GM12865 (cell line): Measurements from ENCODE around the gene HELZ.

Source experiments
- DNase-seq: peaks from one replicate; pipeline ENCODE4 v3.0.0; 2010; ENCODE audit warnings: low read depth
- H3K4me3 ChIP-seq: 2 replicates; pipeline ENCODE4 v1.5.1; 2011; ENCODE audit warnings: mild to moderate bottlenecking, low read depth, low read length, control low read depth
- CTCF ChIP-seq: IDR thresholded peaks from 2 replicates; pipeline ENCODE4 v1.5.1; 2011; ENCODE audit warnings: low read length, control low read depth, low read depth, inconsistent platforms; ENCODE audit not compliant: insufficient read depth; ENCODE audit errors: missing control alignments

The HELZ gene

DNA sequence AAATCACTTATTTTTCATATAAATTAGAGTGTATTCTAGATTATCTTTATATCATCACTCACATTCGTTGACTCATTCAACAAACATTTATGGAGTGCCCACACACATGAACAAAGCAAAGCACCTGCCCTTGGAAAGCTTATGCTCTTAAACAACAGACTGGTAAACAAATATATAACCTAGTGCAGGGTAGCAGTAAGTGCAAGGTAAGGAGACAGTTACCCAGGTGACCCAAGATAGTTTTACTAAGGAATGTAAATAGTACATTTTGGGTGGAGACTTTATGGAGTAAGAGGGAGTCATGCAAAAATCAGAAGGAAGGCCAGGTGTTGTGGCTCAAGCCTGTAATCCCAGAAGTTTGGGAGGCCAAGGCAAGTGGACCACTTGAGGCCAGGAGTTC, 40.4 kb upstream of the HELZ start:
- TF ChIP-seq CTCF, result no peak
- DNase-seq, result no peak
- no peak overlapping the region for H3K4me3 ChIP-seq

DNA sequence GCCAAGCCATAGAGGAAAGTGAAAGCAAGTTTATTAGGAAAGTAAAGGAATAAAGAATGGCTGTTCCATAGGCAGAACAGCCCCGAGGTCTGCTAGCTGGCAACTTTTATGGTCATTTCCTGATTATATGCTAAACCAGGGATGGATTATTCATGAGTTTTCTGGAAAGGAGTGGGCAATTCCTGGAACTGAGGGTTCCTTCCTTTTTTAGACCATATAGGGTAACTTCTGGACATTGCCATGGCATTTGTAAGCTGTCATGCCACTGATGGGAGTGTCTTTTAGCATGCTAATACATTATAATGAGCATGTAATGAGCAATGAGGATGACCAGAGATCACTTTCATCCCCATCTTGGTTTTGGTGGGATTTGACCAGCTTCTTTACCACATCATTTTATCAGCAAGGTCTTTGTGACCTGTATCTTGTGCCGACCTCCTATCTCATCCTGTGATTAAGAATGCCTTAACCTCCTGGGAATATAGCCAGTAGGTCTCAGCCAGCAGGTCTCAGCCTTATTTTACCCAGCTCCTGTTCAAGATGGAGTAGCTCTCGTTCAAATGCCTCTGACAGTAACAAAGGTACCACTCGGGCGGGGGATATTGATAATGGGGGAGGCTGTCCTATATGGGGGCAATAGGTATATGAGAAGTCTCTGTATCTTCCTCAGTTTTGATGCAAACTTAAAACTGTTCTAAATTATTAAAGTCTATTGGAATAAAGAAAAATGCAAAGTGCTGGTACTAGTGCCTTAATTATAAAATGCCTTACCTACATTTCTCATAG, 38.9 kb upstream of the HELZ start:
- H3K4me3 ChIP-seq, result no peak overlapping the region
- DNase-seq, result no peak
- TF ChIP-seq CTCF, result no peak

DNA sequence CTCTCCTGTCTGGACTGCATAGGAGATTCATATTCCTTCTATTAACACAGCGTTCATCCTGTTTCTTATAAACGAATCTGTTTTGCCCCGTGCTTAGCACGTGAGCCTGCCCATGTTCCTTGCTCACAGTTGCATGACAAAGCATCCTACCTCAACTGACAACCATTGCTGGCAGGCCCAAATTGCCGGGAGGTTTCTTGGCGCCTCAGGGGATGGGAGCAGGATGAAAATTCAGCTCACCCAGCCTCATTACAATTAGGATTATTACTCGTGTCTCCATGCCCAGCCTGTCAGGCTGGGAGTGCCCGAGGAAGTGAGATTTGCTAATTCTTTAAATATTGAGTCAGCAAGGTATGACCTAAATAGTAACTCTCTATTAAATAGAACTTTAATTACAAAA, 36.7 kb upstream of the HELZ start:
- no peak for TF ChIP-seq CTCF
- DNase-seq, result no peak
- no peak overlapping the region for H3K4me3 ChIP-seq

- no peak for DNase-seq
- no peak for TF ChIP-seq CTCF
- no peak overlapping the region for H3K4me3 ChIP-seq
Measured at GRCh38 chr17:67281053-67281452, 36.1 kb upstream of the HELZ start.

- no peak for DNase-seq
- TF ChIP-seq CTCF, result no peak
- no peak overlapping the region for H3K4me3 ChIP-seq
Measured at GRCh38 chr17:67280279-67280678, 35.3 kb upstream of the HELZ start.

DNA sequence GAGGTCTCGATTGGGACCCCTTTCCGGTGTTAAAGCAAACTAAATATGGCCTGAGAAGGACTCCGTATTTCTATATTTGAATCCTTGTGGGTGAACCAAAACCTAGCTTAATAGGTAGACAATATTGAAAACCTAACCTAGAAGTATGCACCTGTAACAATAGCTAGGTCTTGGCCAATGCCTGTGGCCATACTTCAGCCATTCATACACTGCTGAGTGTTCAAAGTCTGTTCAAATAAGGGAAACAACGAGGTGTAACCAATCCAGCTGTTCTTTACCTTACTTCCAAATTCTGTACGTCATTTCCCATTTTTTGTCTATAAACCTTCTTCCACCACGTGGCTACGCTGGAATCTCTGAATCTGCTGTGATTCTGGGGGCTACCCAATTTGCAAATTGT, 34.1 kb upstream of the HELZ start:
- TF ChIP-seq CTCF, result no peak
- no peak overlapping the region for H3K4me3 ChIP-seq
- no peak for DNase-seq

- no peak for TF ChIP-seq CTCF
- no peak overlapping the region for H3K4me3 ChIP-seq
- no peak for DNase-seq
Measured at GRCh38 chr17:67278363-67278762, 33.4 kb upstream of the HELZ start.
